HG03520 (cell line): ENCODE measurements around the gene FKBP6.
A peak's percentile ranks its signal among the peaks of the same experiment; 100 is the strongest.
"Not testable (repeated sequence)": the region's sequence is repeated elsewhere in the genome, so short reads cannot be mapped to it uniquely, and the experiment has no call there.

ENCODE experiments used
- ATAC-seq: cut with Tn5 transposase; IDR thresholded peaks from one replicate; pipeline ENCODE4 v1.9.1; 2021; ENCODE audit warnings: mild to moderate bottlenecking, moderate library complexity; ENCODE audit not compliant: unreplicated experiment

The FKBP6 gene

DNA sequence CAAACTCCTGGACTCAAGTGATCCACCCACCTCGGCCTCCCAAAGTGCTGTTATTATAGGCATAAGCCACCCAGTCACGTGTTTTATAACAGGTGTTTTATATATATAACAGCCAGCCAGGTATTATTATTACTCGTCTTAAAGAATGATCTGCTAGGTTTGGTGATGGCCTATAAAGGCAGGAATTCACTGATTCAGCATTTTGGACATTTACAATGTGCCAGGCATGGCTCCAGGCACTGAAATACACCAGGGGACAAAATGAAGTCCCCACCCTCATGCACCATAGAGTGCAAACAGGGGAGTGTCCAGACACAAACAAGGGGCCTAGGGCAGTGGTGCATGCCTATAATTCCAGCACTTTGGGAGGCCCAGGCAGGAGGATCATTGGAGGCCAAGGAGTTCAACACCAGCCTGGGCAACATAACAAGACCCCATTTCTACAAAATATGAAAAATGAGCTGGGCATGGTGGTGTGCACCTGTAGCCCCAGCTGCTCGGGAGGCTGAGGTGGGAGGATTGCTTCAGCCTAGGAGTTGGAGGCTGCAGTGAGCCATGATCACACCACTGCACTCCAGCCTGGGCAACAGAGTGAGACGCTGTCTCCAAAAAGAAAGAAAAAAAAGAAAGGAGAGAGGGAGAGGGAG lies 4.4 kb upstream of the FKBP6 start:
- not testable (repeated sequence) for ATAC-seq

- ATAC-seq: peak; percentile 55
Measured at GRCh38 chr7:73324081-73324845, 3.7 kb upstream of the FKBP6 start.

- ATAC-seq: not testable (repeated sequence)
Measured at GRCh38 chr7:73325424-73325823, 2.5 kb upstream of the FKBP6 start.

- ATAC-seq: not testable (repeated sequence)
Measured at GRCh38 chr7:73327449-73327848, 512 bp upstream of the FKBP6 start.

DNA sequence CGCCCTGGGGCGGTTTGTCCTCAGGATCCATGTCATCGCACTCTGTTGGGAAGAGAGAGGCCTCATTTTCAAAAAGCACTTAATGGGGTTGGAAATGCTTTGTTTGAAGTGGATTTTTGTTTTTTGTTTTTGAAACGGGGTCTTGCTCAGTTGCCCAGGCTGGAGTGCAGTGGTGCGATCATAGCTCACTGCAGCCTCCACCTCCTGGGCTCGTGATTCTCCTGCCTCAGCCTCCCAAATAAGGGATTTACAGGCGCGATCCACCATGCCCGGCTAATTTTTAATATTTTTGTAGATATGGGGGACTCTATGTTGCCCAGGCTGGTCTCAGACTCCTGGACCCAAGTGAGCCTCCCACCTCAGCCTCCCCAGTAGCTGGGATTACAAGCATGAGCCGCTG lies 735 bp downstream of the FKBP6 start:
- no peak for ATAC-seq

- no peak for ATAC-seq
Measured at GRCh38 chr7:73329861-73330581, 2.1 kb downstream of the FKBP6 start.

DNA sequence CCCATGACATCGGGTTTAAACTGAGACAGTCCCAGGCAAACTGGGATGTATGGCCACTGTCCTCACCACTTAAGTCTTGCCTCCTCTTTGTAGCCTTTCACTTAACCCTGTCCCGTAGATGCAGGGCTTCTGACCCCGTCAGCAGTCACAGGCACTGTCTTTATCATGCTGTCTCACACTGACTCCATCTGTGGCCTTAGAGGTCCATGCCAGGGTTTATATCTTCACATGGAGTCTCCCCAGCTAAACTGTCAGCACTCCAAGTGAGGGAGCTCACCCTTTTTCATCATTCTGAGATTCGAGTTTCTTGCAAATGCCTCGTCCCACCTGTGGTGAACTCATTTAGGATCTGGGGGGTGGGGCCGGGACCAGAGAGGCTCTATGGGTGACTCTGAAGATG lies 2.8 kb downstream of the FKBP6 start:
- no peak for ATAC-seq

GRCh38 chr7:73332447-73332846 lies 4.5 kb downstream of the FKBP6 start:
- ATAC-seq: no peak

DNA sequence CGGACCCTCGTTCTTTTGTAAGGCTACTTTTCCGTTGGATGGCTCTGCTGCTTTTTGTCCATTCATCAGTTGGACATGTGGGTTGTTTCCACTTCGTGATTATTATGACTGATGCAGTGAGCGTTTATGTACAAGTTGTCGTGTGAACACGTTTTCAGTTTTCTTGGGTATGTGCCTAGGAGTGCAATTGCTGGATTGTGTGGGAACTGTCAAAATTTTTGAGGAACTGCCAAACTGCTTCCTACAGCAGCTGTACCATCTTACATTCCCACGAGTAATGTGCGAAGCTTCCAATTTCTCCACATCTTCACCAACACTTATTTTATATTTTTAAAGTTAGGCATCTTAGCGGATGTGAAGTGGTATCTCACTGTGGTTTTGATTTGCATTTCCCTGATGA lies 10.4 kb downstream of the FKBP6 start:
- no peak for ATAC-seq

GRCh38 chr7:73340514-73340913 lies 12.6 kb downstream of the FKBP6 start:
- ATAC-seq: no peak

- no peak for ATAC-seq
Measured at GRCh38 chr7:73341877-73342276, 13.9 kb downstream of the FKBP6 start.

DNA sequence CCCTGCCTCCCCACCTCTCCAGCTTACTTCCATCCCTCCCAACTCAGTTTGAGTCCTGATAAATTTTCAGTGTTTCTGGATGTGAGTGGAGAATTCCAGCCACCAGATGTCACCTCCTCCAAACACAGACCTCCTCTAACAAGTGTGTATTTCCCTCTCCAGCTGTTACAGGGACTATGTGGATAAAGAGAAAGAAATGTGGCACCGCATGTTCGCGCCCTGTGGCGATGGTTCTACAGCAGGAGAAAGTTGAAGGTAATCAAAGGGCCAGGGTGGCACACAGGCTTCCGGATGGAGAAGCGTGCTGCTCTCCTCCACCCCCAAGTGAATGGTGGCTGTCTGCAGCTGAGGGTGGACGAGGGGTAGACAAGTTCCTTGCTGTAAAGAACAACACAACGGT lies 14.7 kb downstream of the FKBP6 start:
- ATAC-seq: no peak

- ATAC-seq: no peak
Measured at GRCh38 chr7:73343671-73344380, 15.9 kb downstream of the FKBP6 start.

- no peak for ATAC-seq
Measured at GRCh38 chr7:73345538-73345937, 17.6 kb downstream of the FKBP6 start.

DNA sequence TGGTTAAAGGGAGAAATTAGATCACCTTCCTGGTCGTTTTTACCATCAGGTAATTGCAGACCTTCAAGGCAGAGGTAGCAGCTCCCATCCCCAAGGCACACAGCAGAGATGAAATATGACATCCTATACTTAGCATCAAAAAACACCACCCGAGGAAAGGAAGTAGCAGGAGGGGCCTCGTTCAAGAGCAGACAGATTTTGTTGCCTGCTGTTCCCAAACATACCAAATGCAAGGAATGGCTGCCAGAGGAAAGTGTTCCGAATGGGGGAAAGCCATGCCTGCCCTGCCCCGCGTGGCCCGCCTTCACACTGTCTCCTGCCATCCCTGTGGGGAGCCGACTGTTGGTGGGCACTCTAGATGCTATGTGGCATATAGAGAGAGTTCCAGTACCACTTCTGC lies 18.0 kb downstream of the FKBP6 start:
- ATAC-seq: no peak

DNA sequence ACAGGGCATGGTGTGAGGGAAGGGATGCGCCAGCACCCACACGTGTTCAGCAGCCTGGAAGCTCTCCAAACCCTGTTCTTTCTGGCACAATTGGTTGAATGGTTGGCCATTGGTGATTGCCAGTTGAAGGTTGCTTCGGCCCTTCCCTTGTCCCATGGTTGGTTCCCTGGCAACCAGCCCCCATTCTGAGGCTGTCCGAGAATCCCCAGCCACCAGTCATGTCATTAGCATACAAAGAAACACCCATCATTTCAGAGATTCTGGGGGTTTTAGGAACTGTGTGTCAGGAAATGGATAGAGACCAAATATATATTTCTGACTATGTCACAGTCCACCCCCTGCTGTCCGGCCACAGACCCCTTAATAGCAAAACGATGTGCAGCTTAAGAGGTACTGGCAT lies 21.8 kb downstream of the FKBP6 start:
- no peak for ATAC-seq

DNA sequence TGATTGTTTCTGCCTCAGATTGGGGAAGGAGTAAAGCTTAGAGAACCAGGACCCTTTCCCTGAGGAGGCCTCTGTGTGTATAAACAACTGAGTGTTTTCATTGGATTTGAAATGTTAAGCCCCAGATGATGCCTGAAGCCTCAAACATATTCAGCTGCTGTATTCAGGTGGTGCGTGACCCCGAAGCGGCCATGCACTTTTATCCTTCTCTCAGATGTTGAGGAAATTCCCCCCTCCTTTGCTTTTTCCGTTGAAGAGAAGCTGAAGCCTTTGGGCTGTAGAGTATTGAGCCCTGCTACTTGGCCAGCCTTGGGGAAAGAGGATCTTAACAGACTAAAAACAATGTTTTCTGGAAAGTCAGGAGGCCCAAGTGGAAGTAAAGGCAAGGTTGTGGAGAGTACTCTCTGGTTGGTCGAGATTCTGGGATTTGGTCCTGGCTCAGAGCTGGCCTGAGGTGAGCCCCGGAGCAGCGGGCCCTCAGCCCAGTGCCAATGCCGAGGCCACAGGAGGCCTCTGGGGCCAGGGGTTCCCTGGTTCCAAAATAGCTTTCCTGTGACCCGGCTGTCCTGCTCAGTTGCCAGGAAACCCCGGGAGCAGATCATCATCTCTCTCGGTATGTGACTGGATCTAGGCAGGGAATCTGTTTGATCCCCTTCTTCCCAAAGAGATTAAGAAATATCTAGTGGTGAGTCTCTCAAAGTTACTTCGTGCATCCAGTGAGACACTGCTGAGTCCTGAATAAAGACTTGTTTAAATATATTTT lies 22.5 kb downstream of the FKBP6 start:
- ATAC-seq: no peak

- ATAC-seq: no peak
Measured at GRCh38 chr7:73351447-73352167, 23.6 kb downstream of the FKBP6 start.

GRCh38 chr7:73352784-73353183 lies 24.8 kb downstream of the FKBP6 start:
- no peak for ATAC-seq

DNA sequence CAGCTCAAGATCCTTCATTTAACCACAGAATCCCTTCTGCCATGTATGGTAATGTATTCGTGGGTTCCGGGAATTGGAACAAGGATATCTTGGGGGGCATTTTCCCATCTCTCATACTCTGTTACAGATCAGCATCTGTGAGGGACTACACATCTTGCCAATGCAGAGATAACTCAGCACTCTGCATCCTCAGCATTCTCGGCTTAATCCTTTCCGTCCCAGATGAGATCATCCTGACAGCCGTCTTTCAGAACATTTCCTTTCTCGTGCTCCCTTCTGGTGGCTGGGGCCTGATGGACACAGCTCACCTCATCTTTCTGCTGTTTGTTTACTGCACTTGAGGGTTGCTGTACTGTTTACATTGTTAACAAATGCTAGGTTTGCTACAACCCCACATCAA lies 25.3 kb downstream of the FKBP6 start:
- no peak for ATAC-seq
